Ovary (tissue), 9 donors: ENCODE data around the gene SZRD1. TPM values are rescaled to one million over a fixed set of nuclear protein-coding genes. Genes with fewer than 3 reads are reported as not detected.

Source experiments
- DNase-seq, 5 donors: peaks; one replicate each; pipeline ENCODE4 v3.0.0-alpha.2; 2019 to 2020
- H3K27ac ChIP-seq, 2 donors: fragments of 200-600 bp; one replicate each; pipeline versions ENCODE4 v1.5.1 to v1.8.0; 2019 to 2022
- H3K27me3 ChIP-seq: fragments of 200-600 bp; one replicate; pipeline ENCODE4 v1.8.0; 2022
- H3K36me3 ChIP-seq: fragments of 200-600 bp; sonication (generic); one replicate; pipeline ENCODE4 v1.5.1; 2019
- H3K4me1 ChIP-seq: one replicate; pipeline ENCODE4 v1.8.1; 2013; ENCODE audit warnings: mild to moderate bottlenecking, moderate library complexity; ENCODE audit not compliant: insufficient read depth
- H3K4me3 ChIP-seq: fragments of 200-600 bp; sonication (generic); one replicate; pipeline ENCODE4 v1.5.1; 2017
- H3K9me3 ChIP-seq, 2 donors: fragments of 200-600 bp in 1 of 2; sonication (generic) in 1 of 2; one replicate each; pipeline versions ENCODE4 v1.5.1 to v1.8.1; 2013 to 2019; ENCODE audit warnings: mild to moderate bottlenecking in 1 of 2, moderate library complexity in 1 of 2
- EP300 ChIP-seq: sonication (generic); formaldehyde crosslinking; IDR thresholded peaks from one replicate; pipeline ENCODE4 v1.6.1; 2017; ENCODE audit warnings: antibody characterized with exemption
- POLR2A ChIP-seq: fragments of 450-650 bp; IDR thresholded peaks from one replicate; pipeline ENCODE4 v1.6.1; 2017; ENCODE audit warnings: antibody characterized with exemption, mild to moderate bottlenecking, moderate library complexity
- WGBS, 3 donors: extraction: QIAGEN DNeasy Blood & Tissue Kit in 1 of 3; methylation state at CpG; one replicate each; pipeline versions ENCODE4 v1.1.5 to v1.1.7; 2013 to 2017; 5-methylcytosine and 5-hydroxymethylcytosine counted together
- intact Hi-C, 4 donors: fragments of 100-400 bp; cut with DNase I; formaldehyde crosslinking; loops; one replicate each; pipeline versions ENCODE4 v1.11.0 to v1.15.1; 2022 to 2023
- polyA plus RNA-seq, 2 donors: library from polyadenylated mRNA; stranded (reverse); fragments of 200-250 nt in 1 of 2; fragments of 350-450 nt in 1 of 2; fragmentation: Illumina TruSeq in 1 of 2; extraction: RNeasy Lipid Tissue Mini Kit (QIAGEN cat#74804) in 1 of 2; gene quantifications; one replicate each; pipeline ENCODE4 v1.2.3, GENCODE V29; 2013 to 2014
- total RNA-seq, 7 donors: library from RNA; depleted of rRNA in 2 of 7; stranded (reverse); fragments of >200 nt in 2 of 7; fragmentation: NEBNext Ultra II Directional in 3 of 7; extraction: Animal tissue kit (Norgen Biotek cat#: 25700) in 3 of 7; gene quantifications; one replicate each; pipeline versions ENCODE4 v1.1.0 to v1.2.4, GENCODE V29; 2016 to 2023
- TF ChIP-seq, protein P1 (sequence below), 3 donors: fragments of 450-650 bp in 2 of 3; fragments of 200-600 bp in 1 of 3; IDR thresholded peaks; one replicate each; pipeline versions ENCODE4 v1.5.1 to v1.8.0; 2016 to 2022; ENCODE audit warnings: antibody characterized with exemption in 3 of 3, mild to moderate bottlenecking in 1 of 3
- donor health status: DM: no; HTN: no; CAD: no; lungs with moderate emphysema.
- donor health status: DM: no; HTN: no; CAD: no.
- donor health status: Bipolar disorder and iron deficiency.
- donor health status: DM: yes; HTN: yes; CAD: no.
- donor health status: DM: no; HTN: no; CAD: no.
- donor health status: DM: yes; HTN: yes; CAD: no.

SZRD1 gene
- total and polyA plus RNA-seq, 9 donors = 45.3 to 152 (median 120) TPM

DNA sequence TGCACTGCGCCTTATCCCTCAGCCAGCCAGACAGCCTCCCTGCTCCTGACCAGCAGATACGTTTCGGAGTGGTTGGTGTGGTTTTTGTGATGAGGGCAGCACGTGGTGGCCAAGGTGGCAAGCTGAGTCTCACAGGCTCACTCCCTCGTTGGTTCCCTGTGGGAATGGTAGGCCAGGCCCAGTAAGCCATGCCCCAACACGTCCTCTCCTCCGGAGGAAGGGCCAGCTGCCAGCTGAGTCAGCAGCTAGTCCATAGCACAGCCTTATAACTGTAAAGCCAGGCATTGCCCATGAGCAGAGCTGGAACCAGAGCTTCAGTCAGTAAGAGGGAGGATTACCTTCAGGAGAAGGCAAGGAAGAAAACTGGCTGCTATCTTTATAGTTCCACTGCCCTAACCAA lies 29.5 kb downstream of the SZRD1 start:
- Histone ChIP-seq H3K27ac (no peak overlapping the region), H3K27me3 (no peaks in the 10 kb centered on the region), H3K4me3 (no peak overlapping the region), H3K4me1 (peaks cover 3% of the 10 kb centered on the region), H3K9me3 (no peaks in the 10 kb centered on the region), H3K36me3 (no peaks in the 10 kb centered on the region)
- DNase-seq = peak in 3 of 5 donors; percentile 36 to 58 (median 40)
- no peak for TF ChIP-seq POLR2A
- no peak for TF ChIP-seq EP300
- intact Hi-C loops = no loop called here
- WGBS, 3 donors = 45 to 54% (median 45%) methylated on average over 6 to 7 of the region's 7 CpGs

DNA sequence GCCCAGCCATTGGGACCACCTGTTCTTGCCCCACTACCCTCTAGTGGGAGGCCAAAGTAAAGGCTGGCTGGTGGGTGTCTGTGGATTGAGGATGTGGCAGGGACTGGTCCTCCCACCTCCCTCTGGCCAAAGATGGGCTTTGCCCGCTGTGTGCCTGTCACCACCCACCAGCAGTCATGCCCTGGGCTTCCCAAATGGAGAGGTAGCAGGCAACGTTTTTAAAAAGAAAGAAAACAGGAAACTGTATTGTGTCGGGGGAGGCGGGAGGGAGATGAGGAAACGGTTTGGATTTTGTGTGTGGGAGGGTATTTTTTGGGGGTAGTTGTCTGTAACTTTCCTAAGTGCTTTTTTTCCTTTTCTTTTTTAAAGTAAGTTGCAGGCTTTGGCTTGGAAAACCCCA lies 30.1 kb downstream of the SZRD1 start:
- peaks cover 3% of the 10 kb centered on the region for H3K4me1 ChIP-seq
- no peaks in the 10 kb centered on the region for H3K9me3 ChIP-seq
- 31 to 38% (median 34%) methylated on average over 5 of the region's 5 CpGs for WGBS, 3 donors
- no peak overlapping the region for H3K4me3 ChIP-seq
- DNase-seq = no peak
- TF ChIP-seq, protein P1, sequence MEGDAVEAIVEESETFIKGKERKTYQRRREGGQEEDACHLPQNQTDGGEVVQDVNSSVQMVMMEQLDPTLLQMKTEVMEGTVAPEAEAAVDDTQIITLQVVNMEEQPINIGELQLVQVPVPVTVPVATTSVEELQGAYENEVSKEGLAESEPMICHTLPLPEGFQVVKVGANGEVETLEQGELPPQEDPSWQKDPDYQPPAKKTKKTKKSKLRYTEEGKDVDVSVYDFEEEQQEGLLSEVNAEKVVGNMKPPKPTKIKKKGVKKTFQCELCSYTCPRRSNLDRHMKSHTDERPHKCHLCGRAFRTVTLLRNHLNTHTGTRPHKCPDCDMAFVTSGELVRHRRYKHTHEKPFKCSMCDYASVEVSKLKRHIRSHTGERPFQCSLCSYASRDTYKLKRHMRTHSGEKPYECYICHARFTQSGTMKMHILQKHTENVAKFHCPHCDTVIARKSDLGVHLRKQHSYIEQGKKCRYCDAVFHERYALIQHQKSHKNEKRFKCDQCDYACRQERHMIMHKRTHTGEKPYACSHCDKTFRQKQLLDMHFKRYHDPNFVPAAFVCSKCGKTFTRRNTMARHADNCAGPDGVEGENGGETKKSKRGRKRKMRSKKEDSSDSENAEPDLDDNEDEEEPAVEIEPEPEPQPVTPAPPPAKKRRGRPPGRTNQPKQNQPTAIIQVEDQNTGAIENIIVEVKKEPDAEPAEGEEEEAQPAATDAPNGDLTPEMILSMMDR (IDR thresholded peaks at IDR 0.05) = no peak
- TF ChIP-seq EP300 = no peak
- no peak for TF ChIP-seq POLR2A
- no peaks in the 10 kb centered on the region for H3K36me3 ChIP-seq
- intact Hi-C loops = no loop called here
- H3K27ac ChIP-seq = no peak overlapping the region
- no peaks in the 10 kb centered on the region for H3K27me3 ChIP-seq

DNA sequence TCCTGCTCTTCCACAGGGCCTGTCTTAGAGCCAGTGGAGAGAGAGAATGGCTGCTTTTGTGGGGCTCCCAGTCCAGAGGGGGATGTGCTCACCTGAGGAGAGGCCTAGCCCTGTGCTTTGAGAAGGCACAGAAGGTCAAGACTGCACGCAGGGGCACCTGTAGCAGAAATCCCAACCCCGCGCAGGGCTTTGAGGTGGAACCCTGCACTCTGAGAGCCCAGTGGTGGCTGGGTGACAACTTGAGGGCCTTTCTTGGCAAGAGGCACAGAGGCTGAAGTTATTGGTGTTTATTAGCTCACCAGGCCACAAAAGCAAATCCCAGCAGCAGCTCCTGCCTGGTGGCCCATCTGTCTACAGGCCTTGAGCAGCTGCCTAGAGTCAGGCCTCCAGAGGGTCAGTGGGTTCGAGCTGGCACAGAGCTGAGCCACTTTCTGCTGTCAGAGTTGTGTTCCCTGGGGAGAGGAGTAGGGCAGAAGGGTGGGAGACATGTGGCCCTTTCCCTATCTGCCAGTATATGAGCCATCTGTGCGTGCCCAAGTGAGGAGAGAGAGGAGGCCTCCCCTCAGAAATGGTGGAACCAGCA lies 31.4 kb downstream of the SZRD1 start:
- intact Hi-C loops = no loop called here
- WGBS, 3 donors = 89 to 95% (median 90%) methylated on average over 5 of the region's 5 CpGs
- H3K27me3 ChIP-seq = no peaks in the 10 kb centered on the region
- DNase-seq = no peak
- H3K9me3 ChIP-seq = no peaks in the 10 kb centered on the region
- H3K4me3 ChIP-seq = no peak overlapping the region
- no peak overlapping the region for H3K27ac ChIP-seq
- no peaks in the 10 kb centered on the region for H3K36me3 ChIP-seq
- H3K4me1 ChIP-seq = peaks cover 1% of the 10 kb centered on the region
- TF ChIP-seq, protein P1 (IDR thresholded peaks at IDR 0.05) = no peak
- TF ChIP-seq POLR2A (no peak), EP300 (no peak)

DNA sequence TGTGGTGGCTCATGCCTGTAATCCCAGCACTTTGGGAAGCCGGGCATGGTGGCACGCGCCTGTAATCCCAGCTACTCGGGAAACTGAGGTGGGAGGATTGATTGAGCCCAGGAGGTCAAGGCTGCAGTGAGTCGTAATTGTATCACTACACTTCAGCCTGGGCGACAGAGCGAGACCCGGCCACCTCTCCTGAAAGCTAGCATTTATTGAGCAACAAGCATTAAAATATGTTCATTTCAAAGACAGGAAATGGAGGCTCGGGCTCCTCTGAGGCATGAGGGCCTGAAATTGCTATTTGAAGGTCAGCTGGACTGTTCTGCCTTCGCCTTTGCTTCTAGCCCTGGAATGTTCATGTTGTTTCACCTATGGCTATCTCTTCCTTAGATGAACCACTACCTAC lies 35.7 kb downstream of the SZRD1 start:
- 61 to 69% (median 64%) methylated on average over 10 of the region's 10 CpGs for WGBS, 3 donors
- Histone ChIP-seq H3K36me3 (no peaks in the 10 kb centered on the region), H3K27me3 (no peaks in the 10 kb centered on the region), H3K9me3 (no peaks in the 10 kb centered on the region), H3K4me1 (no peaks in the 10 kb centered on the region), H3K4me3 (no peak overlapping the region), H3K27ac (no peak overlapping the region)
- TF ChIP-seq EP300 = no peak
- TF ChIP-seq, protein P1 (IDR thresholded peaks at IDR 0.05) = no peak
- TF ChIP-seq POLR2A = no peak
- intact Hi-C loops = no loop called here
- DNase-seq = no peak

DNA sequence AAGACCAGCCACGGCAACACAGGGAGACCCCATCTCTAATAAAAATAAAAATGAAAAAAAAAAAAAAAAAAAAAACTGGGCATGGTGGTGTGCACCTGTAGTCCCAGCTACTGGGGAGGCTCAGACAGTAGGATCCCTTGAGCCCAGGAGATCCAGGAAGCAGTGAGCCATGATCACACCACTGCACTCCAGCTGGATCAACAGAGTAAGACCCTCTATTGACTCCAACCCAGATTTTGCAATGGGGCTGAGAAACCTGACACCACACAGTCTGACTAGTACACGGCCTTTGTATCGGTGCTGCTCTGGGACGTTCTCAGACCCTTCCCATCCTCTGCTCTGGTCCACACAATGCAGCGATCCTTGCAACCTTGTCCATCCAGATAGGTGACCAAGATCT lies 38.4 kb downstream of the SZRD1 start:
- no peaks in the 10 kb centered on the region for H3K27me3 ChIP-seq
- H3K4me3 ChIP-seq = no peak overlapping the region
- WGBS, 3 donors = 58 to 72% (median 63%) methylated on average over 5 of the region's 5 CpGs
- TF ChIP-seq EP300 (no peak), POLR2A (no peak)
- TF ChIP-seq, protein P1 (IDR thresholded peaks at IDR 0.05) = no peak
- no peak overlapping the region for H3K27ac ChIP-seq
- no peaks in the 10 kb centered on the region for H3K4me1 ChIP-seq
- H3K9me3 ChIP-seq = no peaks in the 10 kb centered on the region
- H3K36me3 ChIP-seq = no peaks in the 10 kb centered on the region
- no peak for DNase-seq
- intact Hi-C loops = no loop called here
